Breast epithelium (tissue), 4 donors: ENCODE results near the gene TSPEAR. TPM values are rescaled to one million over a fixed set of nuclear protein-coding genes. Genes with fewer than 3 reads are reported as not detected.

Source experiments
- DNase-seq, 2 donors: peaks; one replicate each; pipeline ENCODE4 v3.0.0-alpha.2; 2019; ENCODE audit warnings: low spot score in 2 of 2
- H3K27ac ChIP-seq, 2 donors: fragments of 200-600 bp; sonication (generic) in 1 of 2; one replicate each; pipeline ENCODE4 v1.5.1; 2016 to 2019; ENCODE audit warnings: mild to moderate bottlenecking in 1 of 2
- H3K27me3 ChIP-seq, 2 donors: fragments of 200-600 bp; sonication (generic) in 1 of 2; one replicate each; pipeline versions ENCODE4 v1.5.1 to v1.6.0; 2017 to 2019; ENCODE audit warnings: control low read depth in 1 of 2, mild to moderate bottlenecking in 1 of 2
- H3K36me3 ChIP-seq: fragments of 200-600 bp; one replicate; pipeline ENCODE4 v1.5.1; 2019
- H3K4me1 ChIP-seq, 2 donors: fragments of 200-600 bp; sonication (generic); one replicate each; pipeline ENCODE4 v1.5.1; 2016 to 2019; ENCODE audit warnings: control low read depth in 1 of 2
- H3K4me3 ChIP-seq, 3 donors: fragments of 200-600 bp; sonication (generic); 1 replicate in 2 of 3; 2 replicates in 1 of 3; pipeline ENCODE4 v1.5.1; 2016 to 2019; ENCODE audit warnings: mild to moderate bottlenecking in 3 of 3, moderate library complexity in 2 of 3
- H3K9me3 ChIP-seq, 2 donors: fragments of 200-600 bp; sonication (generic) in 1 of 2; one replicate each; pipeline ENCODE4 v1.5.1; 2016 to 2019; ENCODE audit warnings: control low read depth in 1 of 2
- CTCF ChIP-seq, 3 donors: fragments of 450-650 bp; IDR thresholded peaks; one replicate each; pipeline ENCODE4 v1.5.1; 2016 to 2017; ENCODE audit warnings: antibody characterized with exemption in 3 of 3, mild to moderate bottlenecking in 3 of 3, moderate library complexity in 3 of 3
- POLR2A ChIP-seq: fragments of 450-650 bp; IDR thresholded peaks from one replicate; pipeline ENCODE4 v1.6.1; 2016; ENCODE audit warnings: antibody characterized with exemption, mild to moderate bottlenecking, moderate library complexity
- POLR2AphosphoS5 ChIP-seq, 3 donors: sonication (generic); formaldehyde crosslinking; IDR thresholded peaks; one replicate each; pipeline ENCODE4 v1.6.1; 2017; ENCODE audit warnings: antibody characterized with exemption in 3 of 3
- intact Hi-C: fragments of 100-400 bp; cut with DNase I; formaldehyde crosslinking; loops from one replicate; pipeline ENCODE4 v1.15.1; 2023; ENCODE audit warnings: low total_unique reads
- total RNA-seq, 3 donors: library from RNA; depleted of rRNA; stranded (reverse); fragments of >200 nt; gene quantifications; one replicate each; pipeline ENCODE4 v1.1.0, GENCODE V29; 2016

Gene TSPEAR
- total RNA-seq, 3 donors from 2014 or later: 0.15 TPM; not detected in 2

- no peak overlapping the region for H3K27ac ChIP-seq
- intact Hi-C loops: no loop called here
- no peaks in the 10 kb centered on the region for H3K4me1 ChIP-seq
- H3K9me3 ChIP-seq: no peaks in the 10 kb centered on the region
- peaks cover 4 to 24% of the 10 kb centered on the region in 2 donors for H3K27me3 ChIP-seq
- no peak overlapping the region for H3K4me3 ChIP-seq
- TF ChIP-seq POLR2A: no peak
- TF ChIP-seq POLR2AphosphoS5 (IDR thresholded peaks at IDR 0.05): no peak
- TF ChIP-seq CTCF (IDR thresholded peaks at IDR 0.05): no peak
- H3K36me3 ChIP-seq: no peaks in the 10 kb centered on the region
- DNase-seq: no peak
These were observed 200.0 kb downstream of the TSPEAR start for GRCh38 chr21:44511219-44511937.

- Histone ChIP-seq H3K4me1 (no peaks in the 10 kb centered on the region), H3K36me3 (no peaks in the 10 kb centered on the region), H3K27ac (no peak overlapping the region), H3K27me3 (peaks cover 4 to 24% of the 10 kb centered on the region in 2 donors), H3K9me3 (no peaks in the 10 kb centered on the region), H3K4me3 (peak overlapping the region in 2 of 3 donors; percentile 3 to 51)
- intact Hi-C loops: no loop called here
- peak; percentile 28 to 66 for DNase-seq
- TF ChIP-seq POLR2A (no peak), CTCF (IDR thresholded peaks at IDR 0.05) (peak; percentile 54 to 72 (median 62)), POLR2AphosphoS5 (IDR thresholded peaks at IDR 0.05) (no peak)
These were observed 200.7 kb downstream of the TSPEAR start for GRCh38 chr21:44510508-44511218.

- H3K36me3 ChIP-seq: no peaks in the 10 kb centered on the region
- peak overlapping the region in 1 of 3 donors; percentile 51 for H3K4me3 ChIP-seq
- intact Hi-C loops: no loop called here
- no peaks in the 10 kb centered on the region for H3K4me1 ChIP-seq
- peaks cover 4 to 24% of the 10 kb centered on the region in 2 donors for H3K27me3 ChIP-seq
- no peak overlapping the region for H3K27ac ChIP-seq
- DNase-seq: no peak
- no peaks in the 10 kb centered on the region for H3K9me3 ChIP-seq
- TF ChIP-seq POLR2AphosphoS5 (IDR thresholded peaks at IDR 0.05) (no peak), POLR2A (no peak), CTCF (IDR thresholded peaks at IDR 0.05) (no peak)
These were observed 201.3 kb downstream of the TSPEAR start for GRCh38 chr21:44510109-44510507.

- Histone ChIP-seq H3K36me3 (no peaks in the 10 kb centered on the region), H3K27ac (no peak overlapping the region), H3K27me3 (peaks cover 4 to 24% of the 10 kb centered on the region in 2 donors), H3K4me1 (no peaks in the 10 kb centered on the region), H3K4me3 (no peak overlapping the region), H3K9me3 (no peaks in the 10 kb centered on the region)
- intact Hi-C loops: no loop called here
- peak; percentile 77 to 87 for DNase-seq
- TF ChIP-seq POLR2AphosphoS5 (IDR thresholded peaks at IDR 0.05): no peak
- no peak for TF ChIP-seq POLR2A
- peak; percentile 35 to 68 (median 43) for TF ChIP-seq CTCF (IDR thresholded peaks at IDR 0.05)
These were observed 201.8 kb downstream of the TSPEAR start for GRCh38 chr21:44509539-44509938.
